ENCODE data around the gene KTN1. TPM values are rescaled to one million over a fixed set of nuclear protein-coding genes. Genes with fewer than 3 reads are reported as not detected.

KTN1 gene
- total and polyA plus RNA-seq, 2 experiments from 2014 or later: 150 to 164 TPM

- Histone ChIP-seq H4K20me1 (ENCODE audit: insufficient read depth, poor library complexity, severe bottlenecking) (peaks cover 36% of the 10 kb centered on the region), H2AFZ (no peak overlapping the region), H3K4me1 (ENCODE audit: insufficient read depth) (peaks cover 29% of the 10 kb centered on the region), H3K9me2 (replicated peaks; ENCODE audit: insufficient read depth) (no peaks in the 10 kb centered on the region), H3K9me3 (ENCODE audit: low read depth) (no peaks in the 10 kb centered on the region), H3K79me2 (peaks cover 99% of the 10 kb centered on the region), H3K36me3 (replicated peaks; ENCODE audit: insufficient read depth, low read depth) (no peaks in the 10 kb centered on the region), H3K27me3 (no peaks in the 10 kb centered on the region), H3K4me2 (no peak overlapping the region), H3K27ac (no peak overlapping the region), H3K4me3 (no peak overlapping the region)
- TF ChIP-seq CTCF (IDR thresholded peaks at IDR 0.05; ENCODE audit: poor library complexity) (no peak), EZH2 (IDR thresholded peaks at IDR 0.05; ENCODE audit: borderline replicate concordance) (no peak), EZH2phosphoT487 (IDR thresholded peaks at IDR 0.05; ENCODE audit: low read depth, severe bottlenecking, unreplicated experiment) (no peak)
- WGBS (ENCODE audit: low lambda C conversion rate, missing lambda C conversion rate): 97% methylated on average over 4 of the region's 4 CpGs
- DNase-seq (ENCODE audit: low spot score): no peak
Measured at GRCh38 chr14:55603401-55603953, 23.5 kb downstream of the KTN1 start.

DNA sequence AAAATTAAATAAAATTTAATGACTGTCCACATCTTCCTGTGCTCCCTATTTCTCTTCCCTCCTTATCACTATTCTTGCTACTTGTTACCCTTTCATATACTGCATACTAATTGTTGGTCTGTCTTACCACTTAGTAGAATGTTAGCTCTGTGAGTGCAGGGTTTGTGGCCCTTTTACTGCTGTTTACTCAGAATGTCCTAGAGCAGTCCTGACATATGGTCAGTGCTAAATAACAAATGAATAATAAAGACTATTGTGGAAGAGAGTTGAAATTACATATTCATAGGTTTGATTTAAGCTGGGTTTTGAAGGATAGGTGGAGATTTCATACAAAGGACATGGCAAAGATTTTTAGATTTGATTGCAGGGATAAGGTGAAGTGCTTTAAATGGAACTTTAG lies 24.5 kb downstream of the KTN1 start:
- no peaks in the 10 kb centered on the region for H3K36me3 ChIP-seq (replicated peaks; ENCODE audit: insufficient read depth, low read depth)
- no peaks in the 10 kb centered on the region for H3K9me3 ChIP-seq (ENCODE audit: low read depth)
- H3K4me3 ChIP-seq: no peak overlapping the region
- TF ChIP-seq CTCF (IDR thresholded peaks at IDR 0.05; ENCODE audit: poor library complexity): no peak
- no peak for TF ChIP-seq EZH2 (IDR thresholded peaks at IDR 0.05; ENCODE audit: borderline replicate concordance)
- TF ChIP-seq EZH2phosphoT487 (IDR thresholded peaks at IDR 0.05; ENCODE audit: low read depth, severe bottlenecking, unreplicated experiment): no peak
- H3K9me2 ChIP-seq (replicated peaks; ENCODE audit: insufficient read depth): no peaks in the 10 kb centered on the region
- peaks cover 99% of the 10 kb centered on the region for H3K79me2 ChIP-seq
- H2AFZ ChIP-seq: no peak overlapping the region
- H4K20me1 ChIP-seq (ENCODE audit: insufficient read depth, poor library complexity, severe bottlenecking): peaks cover 40% of the 10 kb centered on the region
- H3K4me1 ChIP-seq (ENCODE audit: insufficient read depth): peaks cover 29% of the 10 kb centered on the region
- no peak overlapping the region for H3K27ac ChIP-seq
- H3K4me2 ChIP-seq: no peak overlapping the region
- no peaks in the 10 kb centered on the region for H3K27me3 ChIP-seq
- DNase-seq (ENCODE audit: low spot score): no peak

DNA sequence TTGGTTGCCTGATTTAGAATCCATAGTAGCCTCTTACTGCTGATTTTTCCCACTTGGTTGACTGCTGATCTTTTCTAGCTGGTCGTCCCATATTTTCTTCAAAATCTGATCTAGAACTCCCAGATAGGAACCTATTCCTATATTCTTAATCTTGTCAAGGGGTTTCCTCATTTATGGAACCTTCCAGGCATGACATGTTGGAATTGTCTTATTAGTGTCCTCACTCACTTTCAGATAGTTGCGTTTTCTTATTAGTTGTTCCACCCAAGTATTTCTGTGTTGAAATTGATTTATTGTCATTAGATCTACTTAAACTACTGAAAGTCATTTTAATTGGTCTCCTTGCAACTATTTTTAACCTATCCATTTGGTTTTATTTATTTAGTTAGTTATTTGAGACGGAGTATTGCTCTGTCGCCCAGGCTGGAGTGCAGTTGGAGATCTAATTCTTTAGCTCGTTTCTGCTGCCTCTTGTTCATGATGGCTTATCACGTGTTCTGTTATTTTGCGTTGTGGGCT lies 25.0 kb downstream of the KTN1 start:
- Histone ChIP-seq H3K79me2 (peaks cover 99% of the 10 kb centered on the region), H3K4me2 (no peak overlapping the region), H3K9me3 (ENCODE audit: low read depth) (no peaks in the 10 kb centered on the region), H3K27ac (no peak overlapping the region), H3K4me1 (ENCODE audit: insufficient read depth) (peaks cover 29% of the 10 kb centered on the region), H3K36me3 (replicated peaks; ENCODE audit: insufficient read depth, low read depth) (no peaks in the 10 kb centered on the region), H3K9me2 (replicated peaks; ENCODE audit: insufficient read depth) (no peaks in the 10 kb centered on the region), H2AFZ (no peak overlapping the region), H3K4me3 (no peak overlapping the region), H4K20me1 (ENCODE audit: insufficient read depth, poor library complexity, severe bottlenecking) (peaks cover 40% of the 10 kb centered on the region), H3K27me3 (no peaks in the 10 kb centered on the region)
- TF ChIP-seq CTCF (IDR thresholded peaks at IDR 0.05; ENCODE audit: poor library complexity) (no peak), EZH2 (IDR thresholded peaks at IDR 0.05; ENCODE audit: borderline replicate concordance) (no peak), EZH2phosphoT487 (IDR thresholded peaks at IDR 0.05; ENCODE audit: low read depth, severe bottlenecking, unreplicated experiment) (no peak)
- WGBS (ENCODE audit: low lambda C conversion rate, missing lambda C conversion rate): 83% methylated on average over 7 of the region's 7 CpGs
- DNase-seq (ENCODE audit: low spot score): no peak

All from hepatocyte (in vitro differentiated cells).